GM21367 (cell line): ENCODE data around the gene CKAP5.

Experiments
- ATAC-seq: cut with Tn5 transposase; IDR thresholded peaks from one replicate; pipeline ENCODE4 v1.9.1; 2021; ENCODE audit not compliant: unreplicated experiment

Gene CKAP5

GRCh38 chr11:46769636-46770221, 76.4 kb downstream of the CKAP5 start:
- no peak for ATAC-seq

GRCh38 chr11:46766656-46767055, 79.4 kb downstream of the CKAP5 start:
- ATAC-seq: no peak

- ATAC-seq: no peak
Observed at GRCh38 chr11:46762248-46762647, 83.8 kb downstream of the CKAP5 start.

- no peak for ATAC-seq
Observed at GRCh38 chr11:46761807-46762206, 84.3 kb downstream of the CKAP5 start.

- no peak for ATAC-seq
Observed at GRCh38 chr11:46760429-46761128, 85.5 kb downstream of the CKAP5 start.

GRCh38 chr11:46759196-46759595, 86.9 kb downstream of the CKAP5 start:
- ATAC-seq: no peak

- no peak for ATAC-seq
Observed at GRCh38 chr11:46755962-46756361, 90.1 kb downstream of the CKAP5 start.

- ATAC-seq: no peak
Observed at GRCh38 chr11:46747150-46747549, 98.9 kb downstream of the CKAP5 start.

- no peak for ATAC-seq
Observed at GRCh38 chr11:46745995-46746394, 100.1 kb downstream of the CKAP5 start.

GRCh38 chr11:46745328-46745727, 100.8 kb downstream of the CKAP5 start:
- ATAC-seq: no peak

GRCh38 chr11:46743693-46744339, 102.3 kb downstream of the CKAP5 start:
- no peak for ATAC-seq

- no peak for ATAC-seq
Observed at GRCh38 chr11:46743043-46743442, 103.0 kb downstream of the CKAP5 start.

- ATAC-seq: no peak
Observed at GRCh38 chr11:46741600-46742484, 104.2 kb downstream of the CKAP5 start.

GRCh38 chr11:46738887-46739286, 107.2 kb downstream of the CKAP5 start:
- ATAC-seq: no peak

GRCh38 chr11:46737699-46738098, 108.4 kb downstream of the CKAP5 start:
- no peak for ATAC-seq

- ATAC-seq: no peak
Observed at GRCh38 chr11:46736615-46737014, 109.5 kb downstream of the CKAP5 start.

GRCh38 chr11:46736146-46736545, 109.9 kb downstream of the CKAP5 start:
- no peak for ATAC-seq

- no peak for ATAC-seq
Observed at GRCh38 chr11:46733234-46733633, 112.8 kb downstream of the CKAP5 start.

GRCh38 chr11:46731545-46731944, 114.5 kb downstream of the CKAP5 start:
- ATAC-seq: no peak

GRCh38 chr11:46729110-46730027, 116.7 kb downstream of the CKAP5 start:
- no peak for ATAC-seq
